K562 (cell line): ENCODE measurements around the gene FOXS1. TPM values are rescaled to one million over a fixed set of nuclear protein-coding genes. Genes with fewer than 3 reads are reported as not detected.

Source experiments
- ATAC-seq: fragments of 200-7000 bp; cut with Tn5 transposase; 3 replicates; pipeline ENCODE4 v1.9.1; 2020; ENCODE audit warnings: moderate library complexity
- BruUV-seq: library from RNA; stranded (reverse); fragments of 400-500 nt; replicated peaks from 2 replicates; lab custom pipeline; 2021; lab: Mats Ljungman, UMichigan
- CTCF ChIA-PET: fragments of 300-600 bp; formaldehyde crosslinking; extraction: SDS; loops from one replicate; lab custom pipeline; 2021; ENCODE audit warnings: low intra/inter-chr PET ratio; lab: Yijun Ruan, JAX
- POLR2A ChIA-PET: fragments of 300-600, 350-650 bp; sonication (Branson Sonifier 250); formaldehyde crosslinking; extraction: SDS; loops from one replicate; lab custom pipeline; 2021; ENCODE audit warnings: antibody characterized with exemption, inconsistent platforms; lab: Yijun Ruan, JAX
- DNase-seq, 4 experiments: peaks; one replicate each; pipeline versions ENCODE4 v3.0.0 to v3.0.0-alpha.2; 2011 to 2018; ENCODE audit warnings: low spot score in 3 of 4, mixed read lengths in 3 of 4; ENCODE audit errors: extremely low read depth in 1 of 4
- FAIRE-seq: peaks from 2 replicates; lab custom pipeline; 2011; peaks lifted over from hg19 to GRCh38; lab: Jason Lieb, UNC
- H2AFZ ChIP-seq: 2 replicates; pipeline ENCODE4 v1.6.0; 2011; ENCODE audit warnings: low read depth, low read length, control low read depth, inconsistent platforms
- H3K27ac ChIP-seq: fragments of 200-600 bp; 3 replicates; pipeline ENCODE4 v1.8.0; 2011; ENCODE audit warnings: low read depth, mild to moderate bottlenecking, control low read depth, inconsistent platforms, low read length, moderate library complexity, mixed read lengths; ENCODE audit errors: extremely low read depth
- H3K27me3 ChIP-seq, 2 experiments: fragments of 300-600 bp in 1 of 2; 2 replicates in 1 of 2; 3 replicates in 1 of 2; pipeline versions ENCODE4 v1.6.0 to v1.8.0; 2011; ENCODE audit warnings: inconsistent platforms in 2 of 2, low read length in 2 of 2, mild to moderate bottlenecking in 1 of 2, mixed read lengths in 1 of 2, moderate library complexity in 1 of 2; ENCODE audit not compliant: control insufficient read depth in 2 of 2, insufficient read depth in 2 of 2
- H3K36me3 ChIP-seq: fragments of 300-600 bp; 3 replicates; pipeline ENCODE4 v1.8.0; 2011; ENCODE audit warnings: mild to moderate bottlenecking, low read length, inconsistent platforms; ENCODE audit not compliant: control insufficient read depth, insufficient read depth
- H3K4me1 ChIP-seq, 2 experiments: fragments of 200-600 bp in 1 of 2; replicated peaks in 1 of 2; 2 replicates in 1 of 2; 3 replicates in 1 of 2; pipeline versions ENCODE4 v1.5.1 to v1.8.0; 2011; ENCODE audit warnings: inconsistent platforms in 2 of 2, low read length in 2 of 2, mild to moderate bottlenecking in 1 of 2, mixed read lengths in 1 of 2, moderate library complexity in 1 of 2; ENCODE audit not compliant: control insufficient read depth in 2 of 2, insufficient read depth in 2 of 2
- H3K4me2 ChIP-seq: 2 replicates; pipeline ENCODE4 v1.6.1; 2011; ENCODE audit warnings: low read length, control low read depth, inconsistent platforms, mixed read lengths; ENCODE audit not compliant: insufficient read depth
- H3K4me3 ChIP-seq: fragments of 200-600 bp; sonication (generic), shearing (Covaris generic); 2 replicates; pipeline ENCODE4 v1.5.1; 2016; ENCODE audit warnings: control low read depth, inconsistent platforms
- H3K79me2 ChIP-seq: fragments of 200-600 bp; 3 replicates; pipeline ENCODE4 v1.8.0; 2011; ENCODE audit warnings: low read length, inconsistent platforms; ENCODE audit not compliant: control insufficient read depth, insufficient read depth
- H3K9ac ChIP-seq, 2 experiments: 2 replicates each; pipeline versions ENCODE4 v1.6.0 to v1.6.1; 2011; ENCODE audit warnings: low read depth in 2 of 2, low read length in 2 of 2, control low read depth in 1 of 2, inconsistent platforms in 1 of 2, mild to moderate bottlenecking in 1 of 2, mixed read lengths in 1 of 2; ENCODE audit not compliant: insufficient read depth in 1 of 2
- H3K9me1 ChIP-seq: one replicate; pipeline ENCODE4 v1.6.0; 2011; ENCODE audit warnings: inconsistent platforms, mild to moderate bottlenecking, low read length, moderate library complexity; ENCODE audit not compliant: control insufficient read depth, insufficient read depth
- H3K9me3 ChIP-seq: replicated peaks from 2 replicates; pipeline ENCODE4 v1.5.1; 2011; ENCODE audit warnings: low read depth, low read length, inconsistent platforms; ENCODE audit not compliant: control insufficient read depth, insufficient read depth
- H4K20me1 ChIP-seq: replicated peaks from 2 replicates; pipeline ENCODE4 v1.6.1; 2011; ENCODE audit warnings: low read length, inconsistent platforms, mixed read lengths; ENCODE audit not compliant: control insufficient read depth, insufficient read depth
- CREB3L1 ChIP-seq: fragments of 450-650 bp; IDR thresholded peaks from 2 replicates; pipeline ENCODE4 v1.6.1; 2014; ENCODE audit warnings: low read depth, mild to moderate bottlenecking, moderate library complexity, borderline replicate concordance
- EZH2 ChIP-seq: IDR thresholded peaks from 2 replicates; pipeline ENCODE4 v1.6.1; 2012; ENCODE audit warnings: low read depth, mild to moderate bottlenecking, inconsistent platforms, low read length, borderline replicate concordance
- FOXJ3 ChIP-seq: sonication (generic); formaldehyde crosslinking; IDR thresholded peaks from 2 replicates; pipeline ENCODE4 v1.4.0; 2020; ENCODE audit warnings: mild to moderate bottlenecking, missing genetic modification reagents
- GTF2A2 ChIP-seq: IDR thresholded peaks from 2 replicates; pipeline ENCODE4 v1.6.1; 2016; ENCODE audit warnings: mild to moderate bottlenecking, missing genetic modification characterization, missing compliant biosample characterization
- MED1 ChIP-seq: sonication (generic); formaldehyde crosslinking; IDR thresholded peaks from 2 replicates; pipeline ENCODE4 v1.8.1; 2023; ENCODE audit warnings: missing genetic modification reagents, borderline replicate concordance
- MTA3 ChIP-seq: fragments of 450-650 bp; formaldehyde crosslinking; IDR thresholded peaks from 2 replicates; pipeline ENCODE4 v1.6.1; 2017; ENCODE audit warnings: mild to moderate bottlenecking, borderline replicate concordance
- NR2C2 ChIP-seq, 2 experiments: fragments of 200-800 bp in 1 of 2; sonication (Bioruptor generic) in 1 of 2; sonication (generic) in 1 of 2; formaldehyde crosslinking in 1 of 2; IDR thresholded peaks; 2 replicates each; pipeline versions ENCODE4 v1.6.1 to v1.8.0; 2016 to 2022; ENCODE audit warnings: mild to moderate bottlenecking in 1 of 2, missing compliant biosample characterization in 1 of 2, missing genetic modification characterization in 1 of 2, missing genetic modification reagents in 1 of 2
- PYGO2 ChIP-seq: fragments of 450-650 bp; IDR thresholded peaks from 2 replicates; pipeline ENCODE4 v1.6.1; 2016; ENCODE audit warnings: mild to moderate bottlenecking, missing genetic modification characterization, moderate library complexity, missing compliant biosample characterization
- TEAD1 ChIP-seq, 2 experiments: fragments of 450-650 bp in 1 of 2; sonication (generic) in 1 of 2; formaldehyde crosslinking; IDR thresholded peaks; 2 replicates each; pipeline versions ENCODE4 v1.4.0 to v1.8.0; 2020 to 2022; ENCODE audit warnings: mild to moderate bottlenecking in 2 of 2, missing genetic modification reagents in 1 of 2
- THAP7 ChIP-seq: fragments of 250-450 bp; sonication (Bioruptor Pico); IDR thresholded peaks from 2 replicates; pipeline ENCODE4 v1.5.0; 2021
- TOE1 ChIP-seq, 2 experiments: fragments of 450-650 bp in 1 of 2; sonication (generic) in 1 of 2; formaldehyde crosslinking in 1 of 2; IDR thresholded peaks; 2 replicates each; pipeline versions ENCODE4 v1.7.1 to v1.8.0; 2016 to 2022; ENCODE audit warnings: borderline replicate concordance in 2 of 2, mild to moderate bottlenecking in 2 of 2, antibody characterized with exemption in 1 of 2, inconsistent platforms in 1 of 2, low read depth in 1 of 2, missing genetic modification reagents in 1 of 2, moderate library complexity in 1 of 2
- TSHZ1 ChIP-seq: fragments of 250-450 bp; sonication (Bioruptor Pico); IDR thresholded peaks from 2 replicates; pipeline ENCODE4 v1.4.0; 2020; ENCODE audit warnings: mild to moderate bottlenecking, moderate library complexity
- ZNF347 ChIP-seq: fragments of 450-650 bp; formaldehyde crosslinking; IDR thresholded peaks from 2 replicates; pipeline ENCODE4 v1.4.0; 2020; ENCODE audit warnings: low read depth, mild to moderate bottlenecking, moderate library complexity
- ZNF436 ChIP-seq: fragments of 250-450, 450-650 bp; sonication (Bioruptor Pico); formaldehyde crosslinking; IDR thresholded peaks from 2 replicates; pipeline ENCODE4 v1.7.0; 2020; ENCODE audit warnings: mild to moderate bottlenecking
- WGBS: fragments of 100-300 bp; shearing (Covaris generic); methylation state at CpG from one replicate; pipeline ENCODE4 v1.1.6; 2016; ENCODE audit warnings: low coverage, mixed read lengths; ENCODE audit not compliant: insufficient coverage; ENCODE audit errors: missing lambda C conversion rate; 5-methylcytosine and 5-hydroxymethylcytosine counted together
- in situ Hi-C: fragments of 300-500 bp; cut with MboI; formaldehyde crosslinking; loops from 4 replicates; pipeline ENCODE4 v1.15.0; 2018; ENCODE audit warnings: inconsistent platforms, mixed read lengths
- intact Hi-C: fragments of 100-400 bp; cut with micrococcal nuclease; formaldehyde crosslinking; loops from 2 replicates; pipeline ENCODE4 v1.14.2; 2022
- polyA plus RNA-seq, 8 experiments: library from polyadenylated mRNA; depleted of rRNA in 4 of 8; stranded (reverse) in 5 of 8; unstranded in 3 of 8; fragments of >200 nt; fragmentation: Nextera tagmentation in 2 of 8; fragmentation: Illumina TruSeq in 1 of 8; extraction: Ambion mirVana in 2 of 8; extraction: Trizol in 1 of 8; gene quantifications; 2 replicates each; pipeline versions ENCODE4 v1.2.1 to v1.2.3, GENCODE V29; 2011 to 2014; ENCODE audit warnings: inconsistent platforms in 1 of 8, missing spikeins in 1 of 8
- total RNA-seq, 7 experiments: library from RNA; depleted of rRNA in 6 of 7; stranded (reverse); fragments of >200 nt in 6 of 7; fragmentation: Illumina TruSeq in 2 of 7; extraction: Trizol in 2 of 7; gene quantifications; 2 replicates each; pipeline versions ENCODE4 v1.2.1 to v1.2.3, GENCODE V29; 2011 to 2021; ENCODE audit warnings: low replicate concordance in 1 of 7

FOXS1 gene
- total and polyA plus RNA-seq, 9 of the 15 experiments (the other 6 are each of a cell fraction or from before 2014, with no cell fraction given), result not detected

GRCh38 chr20:31879143-31879987 lies 34.0 kb upstream of the FOXS1 start:
- TSS peak; percentile 76 for BruUV-seq
- Histone ChIP-seq H3K9me1 (no peaks in the 10 kb centered on the region), H3K36me3 (no peaks in the 10 kb centered on the region), H3K4me2 (peak overlapping the region; percentile 96), H3K79me2 (no peaks in the 10 kb centered on the region), H2AFZ (peak overlapping the region; percentile 99), H3K4me3 (peak overlapping the region; percentile 55), H3K4me1 (peaks cover 0 to 8% of the 10 kb centered on the region in 2 experiments; a peak in 2 of 5 replicates), H3K9ac (peak overlapping the region; percentile 59 to 92), H3K27me3 (no peaks in the 10 kb centered on the region; a peak in 2 of 5 replicates), H3K27ac (no peak overlapping the region), H3K9me3 (no peaks in the 10 kb centered on the region), H4K20me1 (no peaks in the 10 kb centered on the region)
- POLR2A ChIA-PET, result interaction anchor here (0.6 to 0.9 kb wide), 3 partner anchors 12 to 38 kb away, joined by 3 to 6 read pairs (median 3); no protein-coding TSS in a partner anchor
- in situ Hi-C loops (no loop called here), intact Hi-C loops (no loop called here)
- under 1% methylated on average over 45 of the region's 45 CpGs for WGBS
- CTCF ChIA-PET, result interaction anchor here (0.7 kb wide), 1 partner anchor 23 kb away, joined by 3 read pairs; no protein-coding TSS in a partner anchor
- peak; percentile 97 for DNase-seq
- FAIRE-seq, result peak; percentile 92
- peak; percentile 99 for ATAC-seq
- TF ChIP-seq GTF2A2 (tag) (no peak), TEAD1 (CRISPR knock-in tag; IDR thresholded peaks at IDR 0.05) (no peak), THAP7 (CRISPR knock-in tag) (no peak), MTA3 (peak; percentile 74; the same call in 1 of the 2 replicates), NR2C2 (CRISPR knock-in tag; IDR thresholded peaks at IDR 0.05) (no peak), NR2C2 (tag; IDR thresholded peaks at IDR 0.05) (no peak), TOE1 (IDR thresholded peaks at IDR 0.05; ENCODE audit: borderline replicate concordance) (no peak), TOE1 (CRISPR knock-in tag; IDR thresholded peaks at IDR 0.05; ENCODE audit: borderline replicate concordance, low read depth) (no peak), PYGO2 (tag) (no peak), ZNF436 (CRISPR knock-in tag) (no peak), MED1 (CRISPR knock-in tag) (no peak), EZH2 (no peak), TSHZ1 (CRISPR knock-in tag) (no peak), ZNF347 (CRISPR knock-in tag) (no peak), CREB3L1 (no peak), FOXJ3 (CRISPR knock-in tag) (peak; percentile 55; the same call in 1 of the 2 replicates)
